HG03064 (cell line): ENCODE measurements around the gene ARMH3.

Experiments used
- ATAC-seq: cut with Tn5 transposase; IDR thresholded peaks from one replicate; pipeline ENCODE4 v1.9.1; 2021; ENCODE audit warnings: low read depth; ENCODE audit not compliant: unreplicated experiment

The ARMH3 gene

DNA sequence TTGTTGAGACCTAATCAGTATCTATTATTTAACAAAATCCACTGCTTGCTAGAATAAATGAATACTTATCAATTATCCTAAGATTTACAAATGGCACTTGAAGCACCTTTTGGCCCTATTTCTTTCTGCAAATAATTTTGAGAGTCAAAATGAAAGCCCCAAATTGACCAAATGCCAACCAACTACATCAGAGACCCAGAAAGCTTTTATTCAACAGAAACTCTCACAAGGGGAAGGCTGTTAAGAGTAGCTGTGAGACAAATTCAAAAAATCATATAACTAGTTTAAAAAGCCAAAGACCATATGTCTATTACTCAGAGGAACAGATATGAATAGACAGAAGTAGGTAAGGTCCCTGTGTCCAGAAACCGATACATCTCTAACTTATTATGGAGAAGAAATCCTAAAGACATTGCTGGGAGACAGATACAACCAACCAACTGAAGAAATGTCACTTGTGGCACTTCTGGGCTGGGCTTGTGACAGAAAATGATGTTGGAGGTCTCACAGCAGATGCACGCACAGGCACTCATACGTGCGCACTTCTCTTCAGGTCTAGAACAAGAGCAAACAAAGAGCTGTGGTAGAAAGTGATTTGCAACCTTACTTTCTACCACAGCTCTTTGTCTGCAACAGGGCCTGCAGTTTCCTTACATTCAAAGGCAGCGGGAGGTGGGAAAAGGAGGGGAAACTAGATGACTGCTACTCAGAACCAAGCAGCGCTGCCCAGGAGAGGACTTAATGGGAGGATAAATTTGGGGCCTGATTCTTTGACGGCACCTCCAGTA is 153.7 kb downstream of the ARMH3 start:
- peak; percentile 41 for ATAC-seq

GRCh38 chr10:101901340-101901739 is 154.6 kb downstream of the ARMH3 start:
- ATAC-seq, result peak; percentile 62

GRCh38 chr10:101897633-101898032 is 158.3 kb downstream of the ARMH3 start:
- no peak for ATAC-seq

DNA sequence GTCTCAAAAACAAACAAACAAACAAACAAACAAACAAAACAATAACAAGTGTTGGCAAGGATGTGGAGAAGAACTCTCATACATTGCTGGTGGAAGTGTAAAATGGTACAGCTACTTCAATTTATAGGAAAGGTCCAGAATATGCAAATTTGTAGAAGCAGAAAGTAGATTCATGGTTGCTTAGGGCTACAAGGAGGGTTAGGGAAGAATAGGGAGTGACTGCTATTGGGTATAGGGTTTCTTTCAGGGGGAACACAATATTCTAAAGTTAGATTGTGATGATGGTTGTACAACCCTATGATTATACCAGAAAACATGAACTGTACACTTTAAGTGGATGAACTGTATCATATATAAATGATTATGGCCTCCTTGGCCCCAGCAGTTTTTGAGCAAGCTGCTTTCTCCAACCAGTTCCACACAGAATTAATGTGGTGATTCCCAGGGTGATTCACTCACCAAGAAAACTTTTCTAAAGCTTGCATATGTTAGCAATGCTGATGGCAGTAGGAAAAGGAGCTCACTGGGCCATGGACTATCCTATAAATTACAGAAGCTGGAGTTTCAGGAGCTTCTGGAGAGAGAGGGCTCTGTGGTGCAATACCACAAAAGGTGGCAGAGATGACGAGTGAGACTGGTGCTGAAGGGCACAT is 159.6 kb downstream of the ARMH3 start:
- ATAC-seq, result no peak

GRCh38 chr10:101895781-101896180 is 160.2 kb downstream of the ARMH3 start:
- ATAC-seq, result no peak

GRCh38 chr10:101894742-101895141 is 161.2 kb downstream of the ARMH3 start:
- no peak for ATAC-seq

GRCh38 chr10:101894266-101894665 is 161.7 kb downstream of the ARMH3 start:
- ATAC-seq, result no peak

DNA sequence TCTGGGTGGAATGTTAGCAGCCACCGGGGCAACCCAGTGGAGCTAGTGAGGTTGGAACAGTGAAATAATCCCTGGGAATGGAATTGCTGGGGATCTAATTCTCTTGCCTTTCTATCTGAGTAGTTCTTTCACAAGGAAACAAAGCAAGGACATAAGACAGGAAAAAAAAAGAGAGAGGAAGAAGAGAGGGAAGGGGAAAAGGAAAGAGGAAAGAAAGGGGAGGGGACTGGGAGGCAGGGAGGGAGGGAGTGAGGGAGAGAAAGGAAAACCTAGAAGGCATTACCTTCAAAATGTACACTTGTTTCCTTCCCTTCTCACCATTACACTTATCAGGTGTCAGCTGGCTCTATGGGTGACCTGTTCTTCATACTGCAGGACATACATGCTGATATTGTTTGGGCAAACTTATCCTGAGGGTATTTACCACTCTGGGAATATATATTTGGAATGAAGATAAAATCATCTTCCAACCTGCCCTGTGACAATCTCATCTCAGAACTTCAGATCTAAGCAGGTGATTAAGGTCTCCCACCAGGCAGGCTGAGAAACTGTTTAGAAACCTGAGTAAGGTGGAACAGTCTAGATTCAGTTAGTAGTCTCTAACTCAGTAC is 162.4 kb downstream of the ARMH3 start:
- no peak for ATAC-seq

- no peak for ATAC-seq
These were observed 163.1 kb downstream of the ARMH3 start for GRCh38 chr10:101892782-101893391.

- ATAC-seq, result no peak
These were observed 166.4 kb downstream of the ARMH3 start for GRCh38 chr10:101889256-101890210.

DNA sequence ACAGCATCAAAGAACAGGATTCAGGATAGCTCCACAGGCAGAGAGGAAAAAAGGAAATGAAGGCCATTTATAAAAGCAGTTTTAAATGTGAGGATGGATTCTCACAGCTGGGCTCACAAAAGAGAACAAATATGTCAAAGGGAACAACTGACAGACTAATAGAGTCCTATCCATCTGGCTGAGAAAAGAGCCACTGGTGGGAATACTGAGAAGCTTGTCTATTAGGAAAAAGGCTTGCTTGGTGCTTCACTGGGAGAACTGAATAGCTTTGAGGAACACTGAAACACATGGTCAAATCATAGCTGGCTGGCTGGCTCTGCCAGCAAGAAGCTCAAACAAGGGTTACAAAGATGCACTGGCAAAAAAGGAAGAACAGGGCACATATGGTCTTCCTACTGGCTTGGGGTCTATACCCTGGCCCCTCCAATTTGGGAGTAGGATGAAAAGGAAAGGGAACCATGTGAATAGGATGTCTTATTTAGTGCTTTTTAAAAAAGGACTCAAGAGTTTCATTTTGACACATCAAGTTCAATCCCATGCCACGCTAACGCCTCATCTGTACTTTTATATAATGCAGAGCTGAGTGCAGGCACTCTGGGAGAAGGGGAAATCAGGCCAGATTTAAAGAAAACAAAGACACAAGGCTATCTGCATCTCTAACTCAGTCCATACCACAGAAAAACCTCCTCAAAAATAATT is 167.6 kb downstream of the ARMH3 start:
- ATAC-seq, result no peak

DNA sequence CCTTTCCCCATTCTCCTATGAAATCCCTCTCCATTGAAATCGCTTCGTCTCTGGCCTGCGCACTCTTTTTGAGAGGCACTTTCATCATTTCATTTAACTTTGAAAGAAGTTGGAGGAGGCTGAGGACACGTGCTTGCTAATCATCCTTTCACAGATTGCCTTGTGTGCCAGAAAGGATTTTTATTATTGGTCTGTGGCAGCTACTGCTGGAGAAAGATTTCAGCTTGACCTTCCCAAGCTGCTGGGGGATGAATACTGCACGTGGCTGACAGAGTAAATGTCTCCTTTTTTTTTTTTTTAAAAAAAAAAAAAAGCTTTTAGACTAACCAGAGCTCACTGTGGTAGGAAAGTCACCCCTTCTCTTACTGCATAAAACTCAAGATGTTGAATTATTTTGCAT is 168.2 kb downstream of the ARMH3 start:
- no peak for ATAC-seq

- no peak for ATAC-seq
These were observed 169.3 kb downstream of the ARMH3 start for GRCh38 chr10:101886521-101887312.

DNA sequence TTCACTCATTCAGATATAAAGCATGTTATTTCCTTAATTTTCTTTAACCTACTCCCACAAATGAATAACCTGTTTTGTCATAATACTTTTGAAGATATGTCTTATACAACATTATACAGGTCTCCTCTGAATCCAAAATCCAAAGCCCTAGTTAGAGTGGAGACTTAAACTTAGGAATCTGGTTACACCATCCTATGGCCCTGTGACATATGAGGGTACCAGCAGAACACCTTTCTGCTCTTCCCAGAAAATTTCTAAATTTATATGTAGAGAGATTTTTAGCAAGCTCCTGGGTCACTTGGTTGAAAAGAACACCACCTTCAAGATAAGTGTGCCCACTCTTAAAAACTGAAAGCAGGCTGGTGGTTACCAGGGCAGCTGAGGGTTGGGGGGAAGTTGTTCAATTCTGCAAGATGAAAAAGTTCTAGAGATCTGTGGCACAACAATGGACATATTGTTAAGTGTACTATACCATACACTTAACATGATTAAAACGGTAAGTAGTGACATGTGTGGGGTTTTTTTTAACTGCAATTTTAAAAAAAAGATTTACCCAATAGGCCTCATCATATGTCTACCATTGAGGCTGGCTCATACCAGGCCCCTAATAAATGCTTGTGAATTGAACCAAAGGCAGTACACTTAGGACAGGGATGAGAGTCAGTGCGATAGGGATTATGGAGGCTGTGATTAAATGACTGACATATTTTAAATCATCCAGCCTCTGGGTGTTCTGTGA is 174.8 kb downstream of the ARMH3 start:
- ATAC-seq, result no peak

DNA sequence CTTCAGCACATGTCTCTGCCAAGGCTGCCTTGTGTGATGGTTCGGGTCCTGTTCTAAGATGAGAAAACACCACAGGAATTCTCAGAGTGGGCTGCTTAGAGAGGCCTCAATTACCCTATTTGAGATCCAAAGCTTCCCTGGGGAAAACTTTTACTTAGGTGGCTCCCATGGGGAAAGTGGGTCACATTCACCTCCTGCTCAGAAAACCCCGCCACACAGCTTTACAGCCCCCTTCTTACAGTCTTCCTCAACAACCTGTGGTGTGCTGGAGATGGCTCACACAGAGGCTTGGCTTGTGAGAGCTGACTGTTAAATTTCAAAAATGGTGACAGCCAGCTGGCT is 175.8 kb downstream of the ARMH3 start:
- no peak for ATAC-seq

DNA sequence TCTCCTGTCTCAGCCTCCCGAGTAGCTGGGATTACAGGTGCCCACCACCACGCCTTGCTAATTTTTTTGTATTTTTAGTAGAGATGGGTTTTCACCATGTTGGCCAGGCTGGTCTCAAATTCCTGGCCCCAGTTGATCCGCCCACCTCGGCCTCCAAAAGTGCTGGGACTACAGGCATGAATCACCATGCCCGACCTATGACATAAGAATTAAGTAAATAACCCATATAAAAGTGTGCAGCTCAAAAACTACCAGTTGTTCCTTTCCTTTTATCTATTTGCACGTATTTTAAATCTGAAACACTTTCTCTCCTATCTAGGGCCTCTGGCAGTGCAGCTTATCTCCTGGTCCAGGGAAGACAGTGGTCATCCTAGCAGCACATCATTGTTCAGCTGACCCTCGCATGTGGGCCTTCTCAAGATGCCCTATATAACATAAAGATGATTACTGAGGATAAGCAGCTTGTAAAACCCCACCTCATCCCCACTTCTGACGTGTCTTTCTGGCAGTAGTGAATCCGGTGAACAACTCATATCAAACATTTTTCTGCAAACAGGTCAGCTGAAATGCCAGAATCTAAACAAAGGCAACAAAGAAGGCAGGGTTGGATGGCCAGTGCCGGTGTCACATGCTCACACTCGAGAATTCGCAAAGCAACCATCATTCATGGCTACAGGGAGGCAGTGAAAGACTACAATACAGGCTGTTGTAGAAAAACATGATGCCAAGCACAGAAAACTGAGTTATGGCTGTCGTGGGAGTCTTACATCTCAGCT is 176.3 kb downstream of the ARMH3 start:
- no peak for ATAC-seq

- no peak for ATAC-seq
These were observed 177.1 kb downstream of the ARMH3 start for GRCh38 chr10:101878869-101879268.
